Measurements from ENCODE around the gene SPATA2L. TPM values are rescaled to one million over a fixed set of nuclear protein-coding genes. Genes with fewer than 3 reads are reported as not detected.

Gene SPATA2L
- total RNA-seq, 1 donor from 2014 or later, result 12.1 TPM

DNA sequence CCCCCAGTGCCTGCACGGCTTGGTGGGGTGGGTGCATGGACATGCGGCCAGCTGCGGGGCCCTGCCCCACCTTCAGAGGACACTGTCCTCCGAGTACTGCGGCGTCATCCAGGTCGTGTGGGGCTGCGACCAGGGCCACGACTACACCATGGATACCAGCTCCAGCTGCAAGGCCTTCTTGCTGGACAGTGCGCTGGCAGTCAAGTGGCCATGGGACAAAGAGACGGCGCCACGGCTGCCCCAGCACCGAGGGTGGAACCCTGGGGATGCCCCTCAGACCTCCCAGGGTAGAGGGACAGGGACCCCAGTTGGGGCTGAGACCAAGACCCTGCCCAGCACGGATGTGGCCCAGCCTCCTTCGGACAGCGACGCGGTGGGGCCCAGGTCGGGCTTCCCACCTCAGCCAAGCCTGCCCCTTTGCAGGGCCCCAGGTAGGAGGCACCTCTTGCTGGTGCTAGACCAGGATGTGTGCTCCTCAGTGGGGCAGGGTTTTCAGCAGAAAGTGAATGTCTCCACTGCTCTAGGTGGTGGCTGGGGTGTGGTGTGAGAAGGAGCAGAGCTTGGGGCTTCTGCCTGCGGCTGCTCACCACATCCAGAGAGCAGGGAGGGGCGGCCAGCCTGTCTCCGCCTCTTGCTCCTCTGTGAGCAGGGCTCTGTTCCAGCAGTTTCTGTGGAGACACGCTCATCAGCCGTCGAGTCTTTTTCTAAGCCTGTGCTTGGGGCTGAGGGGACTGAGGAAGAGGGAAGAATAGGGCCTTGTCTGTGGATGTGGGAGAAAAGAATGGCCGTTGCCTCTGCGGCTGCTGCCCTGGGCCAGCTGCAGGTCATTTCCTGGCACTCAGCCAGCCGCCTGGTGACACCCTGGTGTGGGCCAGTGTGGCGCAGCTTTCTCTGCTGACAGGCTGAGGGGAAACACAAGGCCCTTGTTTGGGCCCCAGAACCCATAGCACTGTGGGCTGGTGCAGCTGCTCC, 22.1 kb upstream of the SPATA2L start:
- Histone ChIP-seq H3K4me3 (ENCODE audit: low read depth, low read length) (no peak overlapping the region), H3K27me3 (ENCODE audit: control insufficient read depth, insufficient read depth, low read length) (no peaks in the 10 kb centered on the region), H3K36me3 (ENCODE audit: control insufficient read depth, insufficient read depth, low read length) (peaks cover 23% of the 10 kb centered on the region)
- no peak for DNase-seq (ENCODE audit: low read depth)
- TF ChIP-seq, protein P1, sequence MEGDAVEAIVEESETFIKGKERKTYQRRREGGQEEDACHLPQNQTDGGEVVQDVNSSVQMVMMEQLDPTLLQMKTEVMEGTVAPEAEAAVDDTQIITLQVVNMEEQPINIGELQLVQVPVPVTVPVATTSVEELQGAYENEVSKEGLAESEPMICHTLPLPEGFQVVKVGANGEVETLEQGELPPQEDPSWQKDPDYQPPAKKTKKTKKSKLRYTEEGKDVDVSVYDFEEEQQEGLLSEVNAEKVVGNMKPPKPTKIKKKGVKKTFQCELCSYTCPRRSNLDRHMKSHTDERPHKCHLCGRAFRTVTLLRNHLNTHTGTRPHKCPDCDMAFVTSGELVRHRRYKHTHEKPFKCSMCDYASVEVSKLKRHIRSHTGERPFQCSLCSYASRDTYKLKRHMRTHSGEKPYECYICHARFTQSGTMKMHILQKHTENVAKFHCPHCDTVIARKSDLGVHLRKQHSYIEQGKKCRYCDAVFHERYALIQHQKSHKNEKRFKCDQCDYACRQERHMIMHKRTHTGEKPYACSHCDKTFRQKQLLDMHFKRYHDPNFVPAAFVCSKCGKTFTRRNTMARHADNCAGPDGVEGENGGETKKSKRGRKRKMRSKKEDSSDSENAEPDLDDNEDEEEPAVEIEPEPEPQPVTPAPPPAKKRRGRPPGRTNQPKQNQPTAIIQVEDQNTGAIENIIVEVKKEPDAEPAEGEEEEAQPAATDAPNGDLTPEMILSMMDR (IDR thresholded peaks at IDR 0.05; ENCODE audit: insufficient read depth, low read length, severe bottlenecking), result no peak
- no peak for FAIRE-seq

DNA sequence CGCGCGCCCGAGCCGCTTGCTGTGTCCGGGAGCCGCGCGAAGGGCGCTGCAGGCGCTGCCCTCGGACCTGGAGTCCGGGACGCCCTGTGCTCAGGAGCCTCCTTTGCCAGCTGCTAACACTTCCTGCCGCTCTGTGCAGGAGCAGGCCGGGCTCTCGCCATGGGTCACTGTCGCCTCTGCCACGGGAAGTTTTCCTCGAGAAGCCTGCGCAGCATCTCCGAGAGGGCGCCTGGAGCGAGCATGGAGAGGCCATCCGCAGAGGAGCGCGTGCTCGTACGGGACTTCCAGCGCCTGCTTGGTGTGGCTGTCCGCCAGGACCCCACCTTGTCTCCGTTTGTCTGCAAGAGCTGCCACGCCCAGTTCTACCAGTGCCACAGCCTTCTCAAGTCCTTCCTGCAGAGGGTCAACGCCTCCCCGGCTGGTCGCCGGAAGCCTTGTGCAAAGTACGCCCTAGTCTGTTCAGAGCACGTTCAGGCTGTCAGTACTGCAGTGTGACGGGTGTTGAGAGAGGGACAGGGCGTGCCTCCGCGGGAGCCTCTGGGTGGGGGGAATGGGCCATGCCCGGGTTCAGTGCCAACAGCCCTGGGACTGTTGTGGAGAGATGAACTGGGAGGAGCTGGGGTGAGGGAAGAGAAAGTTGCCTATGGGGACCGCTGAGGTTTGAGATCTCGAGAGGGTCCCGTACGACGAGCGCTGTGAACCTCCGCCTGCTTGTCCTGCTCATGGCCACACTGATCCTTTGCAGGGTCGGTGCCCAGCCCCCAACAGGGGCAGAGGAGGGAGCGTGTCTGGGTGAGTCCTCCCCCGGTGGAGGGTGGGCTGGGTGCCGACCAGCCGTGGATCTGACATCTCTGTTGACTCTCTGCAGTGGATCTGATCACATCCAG, 21.1 kb upstream of the SPATA2L start:
- no peak for FAIRE-seq

DNA sequence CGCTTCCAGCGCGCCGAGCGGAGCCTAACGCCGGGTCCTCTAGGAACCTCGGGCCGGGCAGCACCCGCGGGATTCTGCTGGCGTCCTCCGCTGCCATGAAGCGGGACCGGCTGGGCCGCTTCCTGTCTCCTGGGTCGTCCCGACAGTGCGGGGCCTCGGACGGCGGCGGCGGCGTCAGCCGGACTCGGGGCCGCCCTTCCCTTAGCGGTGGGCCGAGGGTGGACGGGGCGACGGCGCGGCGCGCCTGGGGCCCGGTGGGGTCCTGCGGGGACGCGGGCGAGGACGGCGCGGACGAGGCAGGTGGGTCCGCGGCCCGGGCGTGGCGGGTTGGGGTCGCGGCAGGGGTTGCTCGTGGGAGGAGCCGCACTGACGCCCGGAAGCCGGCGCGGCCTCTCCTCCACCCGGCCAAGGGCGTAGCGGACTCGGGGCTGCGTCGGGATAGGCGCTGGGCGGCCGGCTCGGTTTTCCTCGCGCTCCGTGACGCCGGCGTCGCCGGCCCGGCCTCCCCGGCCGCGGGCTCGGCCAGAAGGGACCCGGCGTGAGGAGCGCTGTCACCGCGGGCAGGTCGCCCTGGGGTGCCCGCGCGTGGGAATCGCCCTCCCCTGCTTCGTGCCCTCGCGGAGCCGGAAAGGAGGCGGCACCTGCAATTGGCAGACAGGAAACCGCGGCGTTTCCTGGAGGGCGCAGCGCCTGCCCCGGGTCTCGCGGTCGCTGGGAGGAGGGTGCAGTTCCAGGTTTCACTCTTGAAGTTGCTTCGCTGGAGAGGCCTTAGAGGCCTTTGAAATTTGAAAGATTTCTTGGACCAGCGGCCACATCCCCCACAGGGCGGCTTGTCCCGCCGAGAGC, 20.3 kb upstream of the SPATA2L start:
- FAIRE-seq (no peak), DNase-seq (ENCODE audit: low read depth) (peak; percentile 32)
- TF ChIP-seq, protein P1 (IDR thresholded peaks at IDR 0.05; ENCODE audit: insufficient read depth, low read length, severe bottlenecking), result no peak
- Histone ChIP-seq H3K27me3 (ENCODE audit: control insufficient read depth, insufficient read depth, low read length) (no peaks in the 10 kb centered on the region), H3K36me3 (ENCODE audit: control insufficient read depth, insufficient read depth, low read length) (peaks cover 15% of the 10 kb centered on the region), H3K4me3 (ENCODE audit: low read depth, low read length) (peak overlapping the region; percentile 68)

More for the DNA sequence above, 21.1 kb upstream of the SPATA2L start:
- Histone ChIP-seq H3K4me3 (ENCODE audit: low read depth, low read length) (peak overlapping the region; percentile 68), H3K27me3 (ENCODE audit: control insufficient read depth, insufficient read depth, low read length) (no peaks in the 10 kb centered on the region), H3K36me3 (ENCODE audit: control insufficient read depth, insufficient read depth, low read length) (peaks cover 20% of the 10 kb centered on the region)
- TF ChIP-seq, protein P1 (IDR thresholded peaks at IDR 0.05; ENCODE audit: insufficient read depth, low read length, severe bottlenecking), result no peak
- peak; percentile 73 for DNase-seq (ENCODE audit: low read depth)

DNA sequence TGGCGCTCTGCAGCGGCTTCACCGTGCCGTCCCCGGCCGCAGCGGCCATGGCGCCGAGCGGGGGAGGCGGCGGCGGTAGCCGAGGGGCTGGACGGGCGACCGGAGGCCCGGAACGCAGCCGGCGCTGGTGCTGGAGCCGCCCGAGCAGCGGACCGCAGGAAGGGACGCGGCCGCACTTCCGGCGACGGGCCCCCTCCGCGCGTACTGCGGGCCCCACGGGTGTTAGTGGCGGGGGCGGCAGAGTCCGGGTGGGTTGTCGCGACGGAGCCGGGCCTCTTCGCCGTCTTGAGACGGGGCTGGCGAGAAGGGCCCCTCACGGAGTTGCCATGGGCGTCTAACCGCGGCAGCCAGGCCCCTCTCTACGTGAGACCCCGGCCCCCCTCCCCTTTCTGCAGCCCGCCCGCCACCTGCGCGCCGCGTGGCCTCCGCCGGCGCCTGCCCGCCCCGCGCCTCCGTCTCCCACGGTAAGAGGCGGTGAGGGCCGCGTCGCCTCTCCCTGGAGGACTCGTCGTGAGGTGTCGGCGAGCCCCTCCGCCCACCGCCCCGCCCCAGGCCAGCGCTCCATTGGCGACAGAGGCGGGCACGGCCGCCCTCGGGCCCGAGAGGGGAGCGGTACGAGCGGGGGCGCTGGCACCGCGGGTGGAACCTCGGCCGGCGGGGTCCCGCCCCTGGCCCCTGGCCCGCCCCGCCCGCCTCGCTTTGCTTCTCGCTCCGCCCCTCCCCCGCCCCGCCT, 19.5 kb upstream of the SPATA2L start, which contains the start of the genes VPS9D1 and ZNF276:
TSS of gene VPS9D1 (minus strand) at position 86 of the 733 bp plus-strand sequence. CDS start at position 49, 37 bp downstream.
TSS of gene ZNF276 (plus strand) at position 725 of the 733 bp plus-strand sequence. CDS start 104 bp downstream, outside the sequence.
- no peaks in the 10 kb centered on the region for H3K27me3 ChIP-seq (ENCODE audit: control insufficient read depth, insufficient read depth, low read length)
- TF ChIP-seq, protein P1 (IDR thresholded peaks at IDR 0.05; ENCODE audit: insufficient read depth, low read length, severe bottlenecking), result no peak
- peak; percentile 46 for DNase-seq (ENCODE audit: low read depth)
- no peak for FAIRE-seq
- H3K4me3 ChIP-seq (ENCODE audit: low read depth, low read length), result peak within 1 kb of the TSS; percentile 68
- H3K36me3 ChIP-seq (ENCODE audit: control insufficient read depth, insufficient read depth, low read length), result peaks cover 17% of the 10 kb centered on the region

DNA sequence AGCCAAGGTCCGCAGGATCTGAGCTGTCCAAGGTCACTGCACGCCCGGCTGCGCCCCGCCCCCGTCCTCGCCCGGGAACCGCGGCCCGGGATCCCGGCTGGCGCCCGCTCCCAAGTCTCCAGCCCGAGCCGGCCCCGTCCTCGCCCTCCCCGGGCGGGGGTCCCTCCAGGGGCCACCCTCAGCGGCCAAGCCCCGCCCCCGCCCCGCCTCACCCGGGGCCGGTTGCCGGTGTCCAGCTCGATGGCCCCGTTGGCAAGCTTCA, 19.0 kb upstream of the SPATA2L start:
- H3K36me3 ChIP-seq (ENCODE audit: control insufficient read depth, insufficient read depth, low read length), result peaks cover 17% of the 10 kb centered on the region
- H3K27me3 ChIP-seq (ENCODE audit: control insufficient read depth, insufficient read depth, low read length), result no peaks in the 10 kb centered on the region
- DNase-seq (ENCODE audit: low read depth) (no peak), FAIRE-seq (no peak)
- TF ChIP-seq, protein P1 (IDR thresholded peaks at IDR 0.05; ENCODE audit: insufficient read depth, low read length, severe bottlenecking), result no peak
- peak overlapping the region; percentile 68 for H3K4me3 ChIP-seq (ENCODE audit: low read depth, low read length)
